Keratinocyte (primary cell): Measurements from ENCODE around the gene LSM12. TPM values are rescaled to one million over a fixed set of nuclear protein-coding genes. Genes with fewer than 3 reads are reported as not detected.

Experiments used
- DNase-seq: peaks from one replicate; pipeline ENCODE4 v3.0.0-alpha.2; 2011; ENCODE audit warnings: low read depth, missing footprints, low spot score
- FAIRE-seq: peaks from 2 replicates; lab custom pipeline; 2011; peaks lifted over from hg19 to GRCh38; lab: Jason Lieb, UNC
- H2AFZ ChIP-seq: 2 replicates; pipeline ENCODE4 v1.6.0; 2012; ENCODE audit warnings: low read length, control low read depth, inconsistent platforms; ENCODE audit not compliant: control insufficient read depth
- H3K27ac ChIP-seq: 2 replicates; pipeline ENCODE4 v1.5.1; 2011; ENCODE audit warnings: low read length; ENCODE audit not compliant: control insufficient read depth, insufficient read depth
- H3K27me3 ChIP-seq: 3 replicates; pipeline ENCODE4 v1.6.0; 2011; ENCODE audit warnings: low read length; ENCODE audit not compliant: control insufficient read depth, insufficient read depth; ENCODE audit errors: extremely low read depth
- H3K36me3 ChIP-seq, 2 experiments: 2 replicates in 1 of 2; 3 replicates in 1 of 2; pipeline ENCODE4 v1.5.1; 2011; ENCODE audit warnings: low read length in 2 of 2, mild to moderate bottlenecking in 1 of 2; ENCODE audit not compliant: control insufficient read depth in 2 of 2, insufficient read depth in 2 of 2; ENCODE audit errors: extremely low read depth in 1 of 2
- H3K4me1 ChIP-seq: 3 replicates; pipeline ENCODE4 v1.5.1; 2011; ENCODE audit warnings: low read length; ENCODE audit not compliant: control insufficient read depth, insufficient read depth; ENCODE audit errors: extremely low read depth
- H3K4me2 ChIP-seq: 3 replicates; pipeline ENCODE4 v1.6.0; 2011; ENCODE audit warnings: low read depth, low read length; ENCODE audit not compliant: control insufficient read depth, insufficient read depth; ENCODE audit errors: extremely low read depth
- H3K4me3 ChIP-seq, 3 experiments: fragments of 200-600 bp in 1 of 3; sonication (generic) in 1 of 3; 2 replicates in 2 of 3; 3 replicates in 1 of 3; pipeline ENCODE4 v1.5.1; 2011 to 2016; ENCODE audit warnings: low read length in 3 of 3, mild to moderate bottlenecking in 3 of 3, control low read depth in 2 of 3, inconsistent platforms in 1 of 3, low read depth in 1 of 3, mixed read lengths in 1 of 3, mixed run types in 1 of 3, moderate library complexity in 1 of 3; ENCODE audit not compliant: control insufficient read depth in 2 of 3, insufficient read depth in 2 of 3; ENCODE audit errors: extremely low read depth in 1 of 3
- H3K79me2 ChIP-seq: 2 replicates; pipeline ENCODE4 v1.6.0; 2012; ENCODE audit warnings: low read length; ENCODE audit not compliant: control insufficient read depth, insufficient read depth
- H3K9ac ChIP-seq: 3 replicates; pipeline ENCODE4 v1.6.0; 2011; ENCODE audit warnings: low read length; ENCODE audit not compliant: control insufficient read depth, insufficient read depth; ENCODE audit errors: extremely low read depth
- H3K9me1 ChIP-seq: 3 replicates; pipeline ENCODE4 v1.6.0; 2011; ENCODE audit warnings: low read length; ENCODE audit not compliant: control insufficient read depth, insufficient read depth; ENCODE audit errors: extremely low read depth
- H3K9me3 ChIP-seq: 2 replicates; pipeline ENCODE4 v1.5.1; 2012; ENCODE audit warnings: low read depth, low read length; ENCODE audit not compliant: control insufficient read depth
- H4K20me1 ChIP-seq: 3 replicates; pipeline ENCODE4 v1.6.0; 2011; ENCODE audit warnings: low read length; ENCODE audit not compliant: control insufficient read depth, insufficient read depth; ENCODE audit errors: extremely low read depth
- EZH2 ChIP-seq: IDR thresholded peaks from one replicate; pipeline ENCODE4 v1.6.1; 2012; ENCODE audit warnings: inconsistent platforms, mild to moderate bottlenecking, low read length, moderate library complexity
- dilution Hi-C: fragments of 300-500 bp; cut with MboI; formaldehyde crosslinking; loops from one replicate; pipeline ENCODE4 v1.7.0; 2020; ENCODE audit warnings: low sequenced_read_pairs; ENCODE audit not compliant: extremely low pct_ligation_motif_present
- polyA plus RNA-seq, 5 experiments: library from polyadenylated mRNA; depleted of rRNA in 3 of 5; stranded (reverse) in 3 of 5; stranded (forward) in 1 of 5; unstranded in 1 of 5; fragments of >200 nt; gene quantifications; 1 replicate in 1 of 5; 2 replicates in 3 of 5; 3 replicates in 1 of 5; pipeline versions ENCODE4 v1.2.1 to v1.2.3, GENCODE V29; 2011 to 2012; ENCODE audit warnings: missing spikeins in 2 of 5, low read depth in 1 of 5, low replicate concordance in 1 of 5
- TF ChIP-seq, protein P1 (sequence below), 3 experiments: IDR thresholded peaks in 1 of 3; conservative IDR thresholded peaks in 1 of 3; optimal IDR thresholded peaks in 1 of 3; 2 replicates in 2 of 3; 3 replicates in 1 of 3; pipeline versions ENCODE3 to v1.5.1; 2011; ENCODE audit warnings: low read length in 3 of 3, mild to moderate bottlenecking in 3 of 3, moderate library complexity in 2 of 3, control low read depth in 1 of 3, inconsistent platforms in 1 of 3; ENCODE audit not compliant: insufficient read depth in 2 of 3; ENCODE audit errors: extremely low read depth in 1 of 3

Gene LSM12
- polyA plus RNA-seq, 1 donor (not counting 4 experiments of a cell fraction or from before 2014, with no cell fraction given), result 49.5 TPM

DNA sequence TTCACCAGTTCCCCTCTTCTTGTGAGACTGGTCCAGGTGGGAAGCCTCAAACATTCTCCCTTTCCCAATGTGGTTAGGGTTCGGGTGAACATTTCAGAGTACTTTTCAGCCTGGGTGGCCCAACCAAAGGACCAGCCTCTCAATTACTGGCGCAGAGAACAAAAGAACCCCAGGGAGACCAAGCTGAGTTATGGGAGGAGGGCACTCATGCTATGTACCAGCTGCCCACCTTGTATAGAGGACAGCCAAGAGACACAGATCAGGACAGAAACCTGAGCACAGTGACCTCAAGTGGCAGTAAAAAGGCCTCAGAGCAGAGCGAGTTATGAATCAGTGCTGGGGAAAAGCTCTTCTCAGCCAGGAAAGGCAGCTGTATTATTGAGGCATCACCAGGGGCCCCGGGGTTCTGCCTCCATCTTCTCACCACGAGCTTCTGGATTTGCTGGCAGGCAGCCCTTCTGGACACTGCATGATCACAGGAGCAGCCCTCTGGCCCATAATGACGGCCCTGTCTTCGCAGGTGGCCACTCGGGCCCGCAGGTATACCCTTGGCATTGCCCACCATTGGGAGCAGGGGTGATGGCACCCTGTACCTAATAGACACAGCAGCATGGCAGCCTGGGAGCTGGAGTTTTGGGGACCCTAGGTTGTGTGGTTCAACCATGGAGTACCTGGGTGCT is 7.9 kb upstream of the LSM12 start:
- no peak for FAIRE-seq
- H3K9me1 ChIP-seq, result no peaks in the 10 kb centered on the region
- no peak overlapping the region for H3K9ac ChIP-seq
- peaks cover 14 to 26% of the 10 kb centered on the region in 2 experiments for H3K36me3 ChIP-seq
- no peaks in the 10 kb centered on the region for H3K79me2 ChIP-seq
- no peaks in the 10 kb centered on the region for H3K27me3 ChIP-seq
- H3K9me3 ChIP-seq, result no peaks in the 10 kb centered on the region
- no peak overlapping the region for H3K27ac ChIP-seq
- H4K20me1 ChIP-seq, result no peaks in the 10 kb centered on the region
- DNase-seq, result no peak
- H3K4me1 ChIP-seq, result peaks cover 14% of the 10 kb centered on the region
- dilution Hi-C loops, result no loop called here
- H3K4me2 ChIP-seq, result no peak overlapping the region
- no peak overlapping the region for H3K4me3 ChIP-seq
- no peak overlapping the region for H2AFZ ChIP-seq
- TF ChIP-seq EZH2, result no peak
- TF ChIP-seq, protein P1, sequence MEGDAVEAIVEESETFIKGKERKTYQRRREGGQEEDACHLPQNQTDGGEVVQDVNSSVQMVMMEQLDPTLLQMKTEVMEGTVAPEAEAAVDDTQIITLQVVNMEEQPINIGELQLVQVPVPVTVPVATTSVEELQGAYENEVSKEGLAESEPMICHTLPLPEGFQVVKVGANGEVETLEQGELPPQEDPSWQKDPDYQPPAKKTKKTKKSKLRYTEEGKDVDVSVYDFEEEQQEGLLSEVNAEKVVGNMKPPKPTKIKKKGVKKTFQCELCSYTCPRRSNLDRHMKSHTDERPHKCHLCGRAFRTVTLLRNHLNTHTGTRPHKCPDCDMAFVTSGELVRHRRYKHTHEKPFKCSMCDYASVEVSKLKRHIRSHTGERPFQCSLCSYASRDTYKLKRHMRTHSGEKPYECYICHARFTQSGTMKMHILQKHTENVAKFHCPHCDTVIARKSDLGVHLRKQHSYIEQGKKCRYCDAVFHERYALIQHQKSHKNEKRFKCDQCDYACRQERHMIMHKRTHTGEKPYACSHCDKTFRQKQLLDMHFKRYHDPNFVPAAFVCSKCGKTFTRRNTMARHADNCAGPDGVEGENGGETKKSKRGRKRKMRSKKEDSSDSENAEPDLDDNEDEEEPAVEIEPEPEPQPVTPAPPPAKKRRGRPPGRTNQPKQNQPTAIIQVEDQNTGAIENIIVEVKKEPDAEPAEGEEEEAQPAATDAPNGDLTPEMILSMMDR (optimal IDR thresholded peaks at IDR 0.05 in 1 of 3, IDR thresholded peaks at IDR 0.05 in 1 of 3, conservative IDR thresholded peaks at IDR 0.05 in 1 of 3; ENCODE audit: extremely low read depth in 1 of 3, insufficient read depth in 2 of 3, low read length in 3 of 3), result no peak

DNA sequence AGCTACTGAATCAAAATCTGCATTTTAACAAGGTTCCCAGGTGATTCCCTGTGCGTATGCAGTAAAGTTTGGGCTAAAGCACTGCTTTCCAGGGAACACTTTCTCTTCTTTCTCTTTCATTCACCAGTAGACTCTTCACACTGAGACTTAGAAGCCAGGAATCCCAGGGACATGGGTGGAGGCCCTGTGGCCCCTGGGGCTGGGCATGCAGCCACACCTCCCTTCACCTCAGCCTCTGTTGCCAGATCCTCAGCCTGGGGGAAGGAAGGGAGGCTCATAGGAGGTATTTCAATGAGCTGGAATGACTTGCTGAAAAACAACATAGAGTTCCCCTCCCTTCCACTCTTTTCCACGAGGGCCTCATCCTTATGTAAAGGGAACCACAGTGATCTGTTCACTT is 5.3 kb upstream of the LSM12 start:
- Histone ChIP-seq H4K20me1 (no peaks in the 10 kb centered on the region), H2AFZ (no peak overlapping the region), H3K27me3 (no peaks in the 10 kb centered on the region), H3K4me2 (peak overlapping the region; percentile 52), H3K9ac (peak overlapping the region; percentile 91), H3K9me3 (no peaks in the 10 kb centered on the region), H3K9me1 (no peaks in the 10 kb centered on the region), H3K27ac (peak overlapping the region; percentile 81), H3K4me3 (peak overlapping the region; percentile 63 to 86 (median 70)), H3K79me2 (no peaks in the 10 kb centered on the region), H3K4me1 (peaks cover 14% of the 10 kb centered on the region), H3K36me3 (peaks cover 14 to 19% of the 10 kb centered on the region in 2 experiments)
- dilution Hi-C loops, result no loop called here
- TF ChIP-seq, protein P1 (optimal IDR thresholded peaks at IDR 0.05 in 1 of 3, IDR thresholded peaks at IDR 0.05 in 1 of 3, conservative IDR thresholded peaks at IDR 0.05 in 1 of 3; ENCODE audit: extremely low read depth in 1 of 3, insufficient read depth in 2 of 3, low read length in 3 of 3), result no peak
- TF ChIP-seq EZH2, result no peak
- FAIRE-seq (peak; percentile 78), DNase-seq (peak; percentile 45)
